H1 (cell line): ENCODE results near the gene EXOC5. TPM values are rescaled to one million over a fixed set of nuclear protein-coding genes. Genes with fewer than 3 reads are reported as not detected.

ENCODE experiments used
- CBX5 ChIP-seq: fragments of 300-800, 300-1000 bp; sonication (generic); IDR thresholded peaks from 2 replicates; pipeline ENCODE4 v1.7.1; 2016; ENCODE audit warnings: antibody characterized with exemption, low read length, low read depth
- EP300 ChIP-seq, 2 experiments: IDR thresholded peaks; 1 replicate in 1 of 2; 2 replicates in 1 of 2; pipeline ENCODE4 v1.6.1; 2011 to 2012; ENCODE audit warnings: low read depth in 2 of 2, low read length in 2 of 2, mild to moderate bottlenecking in 2 of 2, borderline replicate concordance in 1 of 2, inconsistent platforms in 1 of 2, moderate library complexity in 1 of 2
- EZH2 ChIP-seq: fragments of 200-600 bp; sonication (generic); IDR thresholded peaks from 2 replicates; pipeline ENCODE4 v1.7.1; 2012; ENCODE audit warnings: low read depth, mild to moderate bottlenecking, moderate library complexity, low read length, inconsistent platforms; ENCODE audit not compliant: severe bottlenecking
- HDAC2 ChIP-seq, 2 experiments: fragments of 300-600 bp in 1 of 2; sonication (generic) in 1 of 2; IDR thresholded peaks; 2 replicates each; pipeline ENCODE4 v1.6.1; 2011 to 2012; ENCODE audit warnings: low read depth in 2 of 2, low read length in 2 of 2, mild to moderate bottlenecking in 2 of 2, moderate library complexity in 2 of 2, borderline replicate concordance in 1 of 2, inconsistent platforms in 1 of 2
- POLR2AphosphoS5 ChIP-seq: IDR thresholded peaks from 2 replicates; pipeline ENCODE4 v1.6.1; 2011; ENCODE audit warnings: low read depth, low read length
- RNF2 ChIP-seq: fragments of 200-900, 300-1000 bp; sonication (generic); IDR thresholded peaks from 2 replicates; pipeline ENCODE4 v1.7.1; 2016; ENCODE audit warnings: borderline replicate concordance, low read depth, mild to moderate bottlenecking, antibody characterized with exemption, low read length; ENCODE audit not compliant: poor library complexity, severe bottlenecking; ENCODE audit errors: missing control alignments
- SIRT6 ChIP-seq: IDR thresholded peaks from one replicate; pipeline ENCODE4 v1.7.1; 2012; ENCODE audit warnings: low read length, inconsistent platforms
- polyA plus RNA-seq, 7 experiments: library from polyadenylated mRNA; depleted of rRNA in 3 of 7; stranded (reverse) in 5 of 7; unstranded in 2 of 7; fragments of >200 nt in 5 of 7; fragments of 200-250 nt in 2 of 7; gene quantifications; 1 replicate in 5 of 7; 2 replicates in 1 of 7; 4 replicates in 1 of 7; pipeline versions ENCODE4 v1.2.1 to v1.2.3, GENCODE V29; 2011 to 2013; ENCODE audit warnings: missing spikeins in 2 of 7, mixed read lengths in 2 of 7
- total RNA-seq: library from RNA; stranded (reverse); fragmentation: NEBNext Ultra II Directional; extraction: Animal tissue kit (Norgen Biotek cat#: 25700); gene quantifications from 2 replicates; pipeline ENCODE4 v1.2.1, GENCODE V29; 2021

EXOC5 gene
- total and polyA plus RNA-seq, 2 of the 8 experiments (the other 6 are each of a cell fraction or from before 2014, with no cell fraction given), result 23.0 to 86.7 TPM

DNA sequence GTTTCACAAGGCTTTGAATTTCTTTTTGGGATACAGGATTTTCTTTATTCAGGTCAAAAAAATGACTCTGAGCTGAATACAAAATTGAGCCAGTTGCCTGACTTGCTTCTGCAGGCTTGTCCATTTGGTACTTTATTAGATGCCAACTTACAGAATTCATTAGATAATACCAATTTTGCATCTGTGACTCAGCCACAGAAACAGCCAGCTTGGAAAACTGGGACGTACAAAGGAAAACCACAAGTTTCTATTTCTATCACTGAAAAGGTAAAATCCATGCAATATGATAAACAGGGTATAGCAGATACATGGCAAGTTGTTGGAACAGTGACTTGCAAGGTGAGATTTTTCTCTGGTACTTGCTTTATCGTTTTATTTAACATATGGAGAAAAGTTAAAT lies 5.8 kb upstream of the EXOC5 start (continued):
- TF ChIP-seq EZH2 (no peak), POLR2AphosphoS5 (no peak), CBX5 (no peak), RNF2 (no peak), SIRT6 (no peak), HDAC2 (IDR thresholded peaks at IDR 0.05; ENCODE audit: borderline replicate concordance in 1 of 2, low read depth in 2 of 2, low read length in 2 of 2) (no peak), EP300 (IDR thresholded peaks at IDR 0.05; ENCODE audit: borderline replicate concordance in 1 of 2, low read depth in 2 of 2, low read length in 2 of 2) (no peak)
